CD4-positive, alpha-beta T cell treated with Interleukin-15 for 4 hours (primary cell): ENCODE measurements around the gene CSKMT.
"Not testable (repeated sequence)": the region's sequence is repeated elsewhere in the genome, so short reads cannot be mapped to it uniquely, and the experiment has no call there.

Experiments
- DNase-seq: peaks from one replicate; pipeline ENCODE4 v3.0.0-alpha.2; 2020; ENCODE audit warnings: low spot score

Gene CSKMT

GRCh38 chr11:62689421-62690183 lies 24.5 kb downstream of the CSKMT start, which contains the start of gene LRRN4CL:
LRRN4CL (minus strand) TSS chr11:62689530; CDS start chr11:62688508, 1,022 bp downstream.
- no peak for DNase-seq

- not testable (repeated sequence) for DNase-seq
Observed at GRCh38 chr11:62693624-62694023, 28.5 kb downstream of the CSKMT start.

- DNase-seq: peak; percentile 81
Observed at GRCh38 chr11:62694455-62695167, 29.5 kb downstream of the CSKMT start.

- DNase-seq: no peak
Observed at GRCh38 chr11:62702246-62702645, 37.1 kb downstream of the CSKMT start.

GRCh38 chr11:62703921-62704320 lies 38.8 kb downstream of the CSKMT start:
- DNase-seq: not testable (repeated sequence)

- no peak for DNase-seq
Observed at GRCh38 chr11:62705413-62705812, 40.3 kb downstream of the CSKMT start.

GRCh38 chr11:62705880-62706849 lies 41.1 kb downstream of the CSKMT start:
- DNase-seq: peak; percentile 94

- DNase-seq: no peak
Observed at GRCh38 chr11:62706850-62707247, 41.7 kb downstream of the CSKMT start.

- DNase-seq: no peak
Observed at GRCh38 chr11:62707277-62707861, 42.3 kb downstream of the CSKMT start, which contains the start of the genes BSCL2 and GNG3. BSCL2 (minus strand) TSS chr11:62707424; CDS start chr11:62707195, 229 bp downstream. GNG3 (plus strand) TSS chr11:62707676; CDS start chr11:62708296, 620 bp downstream.

GRCh38 chr11:62708392-62708791 lies 43.3 kb downstream of the CSKMT start:
- no peak for DNase-seq

- DNase-seq: peak; percentile 49
Observed at GRCh38 chr11:62708793-62709192, 43.7 kb downstream of the CSKMT start.

- peak; percentile 98 for DNase-seq
Observed at GRCh38 chr11:62709247-62710000, 44.3 kb downstream of the CSKMT start.

GRCh38 chr11:62710001-62710345 lies 44.9 kb downstream of the CSKMT start:
- DNase-seq: peak; percentile 22

GRCh38 chr11:62712276-62712812 lies 47.2 kb downstream of the CSKMT start:
- DNase-seq: no peak

GRCh38 chr11:62712861-62713260 lies 47.7 kb downstream of the CSKMT start:
- peak; percentile 20 for DNase-seq

GRCh38 chr11:62713343-62713742 lies 48.2 kb downstream of the CSKMT start:
- DNase-seq: no peak

GRCh38 chr11:62715150-62716130 lies 50.3 kb downstream of the CSKMT start:
- no peak for DNase-seq

- DNase-seq: no peak
Observed at GRCh38 chr11:62716206-62716605, 51.1 kb downstream of the CSKMT start.

- no peak for DNase-seq
Observed at GRCh38 chr11:62716816-62717215, 51.7 kb downstream of the CSKMT start.
